HG03159 (cell line): ENCODE measurements around the gene GJB3.
"Not testable (repeated sequence)": the region's sequence is repeated elsewhere in the genome, so short reads cannot be mapped to it uniquely, and the experiment has no call there.

Experiments used
- ATAC-seq: cut with Tn5 transposase; IDR thresholded peaks from one replicate; pipeline ENCODE4 v1.9.1; 2021; ENCODE audit warnings: mild to moderate bottlenecking, moderate library complexity; ENCODE audit not compliant: unreplicated experiment

The GJB3 gene

GRCh38 chr1:34785231-34785874 is 4.3 kb downstream of the GJB3 start:
- no peak for ATAC-seq

- ATAC-seq, result no peak
Observed at GRCh38 chr1:34785875-34786470, 5.0 kb downstream of the GJB3 start.

GRCh38 chr1:34786521-34787325 is 5.7 kb downstream of the GJB3 start:
- ATAC-seq, result no peak

- no peak for ATAC-seq
Observed at GRCh38 chr1:34787461-34788420, 6.7 kb downstream of the GJB3 start.

- no peak for ATAC-seq
Observed at GRCh38 chr1:34790985-34791384, 10.0 kb downstream of the GJB3 start.

GRCh38 chr1:34792424-34792823 is 11.4 kb downstream of the GJB3 start:
- no peak for ATAC-seq

- no peak for ATAC-seq
Observed at GRCh38 chr1:34792868-34793727, 12.1 kb downstream of the GJB3 start, which contains the start of gene GJA4. GJA4 (plus strand) TSS chr1:34792999; CDS start chr1:34794214, 1,215 bp downstream.

- no peak for ATAC-seq
Observed at GRCh38 chr1:34794001-34794789, 13.2 kb downstream of the GJB3 start.

- no peak for ATAC-seq
Observed at GRCh38 chr1:34794790-34795180, 13.8 kb downstream of the GJB3 start.

GRCh38 chr1:34795916-34796315 is 14.9 kb downstream of the GJB3 start:
- no peak for ATAC-seq

GRCh38 chr1:34796990-34797389 is 16.0 kb downstream of the GJB3 start:
- no peak for ATAC-seq

- ATAC-seq, result no peak
Observed at GRCh38 chr1:34800214-34800613, 19.2 kb downstream of the GJB3 start.

- no peak for ATAC-seq
Observed at GRCh38 chr1:34803770-34804169, 22.8 kb downstream of the GJB3 start.

- no peak for ATAC-seq
Observed at GRCh38 chr1:34806396-34806795, 25.4 kb downstream of the GJB3 start.

GRCh38 chr1:34808051-34808810 is 27.2 kb downstream of the GJB3 start:
- ATAC-seq, result no peak

- not testable (repeated sequence) for ATAC-seq
Observed at GRCh38 chr1:34810781-34811180, 29.8 kb downstream of the GJB3 start.

- ATAC-seq, result no peak
Observed at GRCh38 chr1:34816332-34816731, 35.3 kb downstream of the GJB3 start.

- no peak for ATAC-seq
Observed at GRCh38 chr1:34816778-34817177, 35.8 kb downstream of the GJB3 start.
